GM21381 (cell line): Measurements from ENCODE around the gene NTM.

Experiments used
- ATAC-seq: cut with Tn5 transposase; IDR thresholded peaks from one replicate; pipeline ENCODE4 v1.9.1; 2021; ENCODE audit warnings: mild to moderate bottlenecking, moderate library complexity; ENCODE audit not compliant: unreplicated experiment

Gene NTM

DNA sequence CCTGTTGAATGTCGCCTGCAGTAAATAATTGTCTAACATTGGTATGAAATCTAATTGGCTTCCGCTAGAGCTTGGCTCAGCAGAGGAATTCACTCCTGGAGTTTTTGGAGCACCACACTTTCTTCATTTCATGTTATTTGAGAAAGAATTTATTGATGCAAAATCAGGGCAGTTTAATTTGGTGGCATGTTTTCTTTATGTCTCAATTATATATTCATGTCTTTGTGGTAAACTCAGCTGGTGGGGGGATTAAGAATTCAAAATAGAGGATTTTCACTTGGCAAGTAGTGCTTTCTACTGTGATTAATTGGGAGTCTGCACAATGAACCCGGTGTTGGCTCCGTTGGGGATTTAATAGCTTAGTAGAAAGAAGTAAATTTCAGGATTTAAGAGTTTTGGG lies 784.4 kb downstream of the NTM start:
- ATAC-seq: no peak

DNA sequence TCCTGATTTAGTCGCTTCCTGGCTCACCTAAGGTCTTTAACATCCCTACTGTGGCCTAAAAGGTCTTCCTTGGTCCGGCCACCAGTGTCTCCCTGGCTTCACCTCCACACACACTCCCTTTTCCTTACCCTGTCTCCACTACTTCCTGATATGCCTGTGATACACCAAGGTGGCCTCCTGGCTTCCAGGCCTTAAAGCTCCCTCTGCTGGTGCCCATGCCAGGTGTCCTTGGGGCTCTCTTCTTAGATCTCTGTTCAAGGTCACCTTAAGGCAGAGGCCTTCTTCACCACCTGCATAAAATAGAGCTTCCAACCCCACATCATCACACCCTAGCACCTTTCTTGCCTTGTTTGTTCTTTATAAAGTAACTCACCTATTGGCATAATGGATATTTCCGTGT lies 787.7 kb downstream of the NTM start:
- no peak for ATAC-seq

DNA sequence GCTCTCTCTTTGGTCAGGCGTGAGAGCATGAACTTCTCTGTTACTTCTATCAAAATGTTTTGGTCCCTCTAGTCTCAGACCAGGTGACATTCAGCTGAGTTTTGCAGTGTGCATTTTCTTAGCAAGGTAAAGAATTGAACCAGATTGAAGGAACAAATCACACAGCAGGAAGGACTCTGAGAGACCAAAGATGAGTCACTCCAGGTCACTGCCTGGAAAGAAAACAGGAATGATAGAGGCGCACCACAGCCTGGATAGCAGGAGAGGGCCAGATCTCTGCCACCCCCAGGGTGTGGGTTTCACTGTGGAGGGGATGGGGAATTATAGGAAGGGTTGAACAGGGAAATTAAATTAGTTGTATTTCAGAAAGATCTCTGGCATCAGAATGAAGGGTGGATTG lies 788.3 kb downstream of the NTM start:
- ATAC-seq: no peak

DNA sequence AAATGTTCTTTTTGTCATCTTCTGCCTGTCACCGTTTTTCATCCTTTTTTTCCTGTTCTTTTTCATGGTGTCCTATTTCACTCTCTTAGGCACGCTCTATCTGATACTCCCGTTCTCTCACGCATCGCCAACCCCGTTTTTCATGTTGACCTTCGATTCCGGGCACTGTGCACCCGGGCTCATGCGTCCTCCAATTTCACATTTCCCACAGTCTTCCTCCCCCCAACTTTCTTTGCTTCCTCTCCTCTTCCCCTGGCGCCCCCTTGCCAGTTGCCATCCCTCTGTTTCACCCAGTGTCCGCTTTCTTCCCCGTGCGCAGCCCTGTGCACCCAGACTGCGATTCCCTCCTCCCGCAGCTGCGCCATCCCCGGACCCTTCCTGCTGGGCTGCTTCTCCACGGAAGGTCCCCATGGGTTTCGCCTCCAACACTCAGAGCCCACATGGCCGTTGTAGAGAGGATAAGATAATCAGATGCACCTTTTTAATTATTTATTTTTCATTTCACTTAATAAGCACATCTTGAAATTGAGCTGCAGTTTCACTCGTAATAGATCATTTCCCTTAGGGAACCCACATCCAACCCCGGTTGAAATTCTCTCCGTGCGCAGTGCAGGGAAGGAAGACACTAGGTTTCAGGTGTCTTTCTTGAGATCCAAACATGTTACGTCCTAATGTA lies 791.1 kb downstream of the NTM start:
- ATAC-seq: no peak

DNA sequence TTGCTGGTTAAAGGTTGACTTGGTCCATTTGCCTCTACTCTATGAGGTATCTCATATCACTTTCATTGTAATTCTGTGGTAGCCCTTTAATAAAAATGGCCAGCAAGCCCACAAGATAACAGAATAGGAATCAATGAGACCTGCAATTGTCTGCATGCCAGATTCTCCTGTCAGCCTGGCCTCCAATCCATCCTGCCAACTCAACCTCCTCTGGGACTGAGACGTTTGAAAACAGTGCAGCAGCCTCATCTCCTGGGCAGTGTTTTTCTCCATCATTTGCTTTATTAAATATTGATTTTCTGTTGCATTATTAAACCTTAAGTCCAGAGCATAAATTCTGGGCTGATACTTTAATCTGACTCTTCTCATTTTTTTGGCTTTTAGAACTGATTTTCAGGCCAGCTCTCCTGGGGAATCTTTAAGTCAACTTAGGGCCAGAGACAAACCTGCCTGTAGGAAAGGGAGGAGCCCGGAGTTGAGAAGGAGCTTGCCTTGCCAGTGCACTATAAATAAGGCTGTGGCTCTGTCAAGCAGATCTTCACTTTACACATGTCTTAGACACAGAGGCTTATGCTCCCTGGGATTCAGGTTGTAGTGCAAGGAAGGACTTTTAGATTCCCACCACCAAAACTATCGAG lies 798.0 kb downstream of the NTM start:
- no peak for ATAC-seq

DNA sequence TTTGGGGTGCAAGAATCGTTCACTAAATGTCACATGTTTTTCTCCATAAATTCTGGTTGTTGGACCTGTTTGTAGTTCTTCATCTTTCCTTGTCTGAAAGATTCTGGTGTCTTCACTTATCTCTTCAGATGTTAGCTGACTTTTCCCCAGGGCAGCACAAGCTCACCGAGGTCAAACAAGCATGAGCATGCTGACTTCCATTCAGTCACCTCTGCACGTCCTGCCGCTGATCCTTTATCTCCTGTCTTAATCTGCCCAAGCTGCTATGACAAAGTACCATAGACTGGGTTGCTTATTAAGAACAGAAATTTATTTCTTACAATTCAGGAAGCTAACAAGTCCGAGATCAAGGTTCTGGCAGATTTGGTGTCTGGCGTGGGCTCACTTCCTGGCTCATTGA lies 800.6 kb downstream of the NTM start:
- ATAC-seq: no peak

DNA sequence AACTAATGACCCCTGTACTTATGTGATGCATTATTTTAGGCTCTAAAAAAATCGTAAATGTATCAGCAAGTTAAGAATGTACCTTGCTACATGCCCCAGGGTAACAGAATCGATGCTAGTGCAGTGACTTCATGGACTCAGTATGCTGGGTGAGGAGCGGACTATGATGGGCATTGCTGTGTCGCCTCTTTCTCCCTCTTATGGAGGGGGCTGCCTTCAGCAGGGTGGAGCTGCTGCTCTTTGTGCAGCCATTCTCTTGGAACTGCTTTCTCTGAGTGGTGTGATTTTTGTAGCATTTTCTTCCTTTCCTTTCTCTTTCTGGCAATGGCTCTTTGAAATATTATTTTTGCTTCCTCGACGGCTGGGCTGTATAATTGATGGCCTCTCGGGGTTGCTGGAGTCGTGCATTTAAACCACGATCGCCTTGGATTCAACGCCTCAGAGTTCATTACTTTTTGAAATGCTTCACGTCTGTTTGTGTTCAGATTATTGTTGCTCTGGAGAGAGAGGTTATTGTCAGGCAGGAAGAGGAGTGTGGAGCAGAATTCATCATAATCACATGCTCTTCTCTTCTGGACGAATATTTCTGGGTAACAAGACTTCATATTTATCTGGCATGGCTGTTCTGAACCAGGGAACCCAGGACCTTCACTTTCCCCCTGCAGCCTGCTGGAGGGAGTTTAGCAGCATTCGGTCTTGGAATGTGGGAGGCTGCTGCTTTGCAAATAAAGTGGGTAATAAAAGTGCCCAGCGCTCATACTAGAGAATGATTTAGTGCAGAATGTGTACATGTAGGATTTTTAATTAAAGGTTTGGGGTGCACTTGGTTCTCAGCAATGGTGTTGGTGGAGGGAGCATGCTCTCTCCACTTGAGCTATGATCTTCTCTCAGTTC lies 804.2 kb downstream of the NTM start:
- ATAC-seq: no peak

DNA sequence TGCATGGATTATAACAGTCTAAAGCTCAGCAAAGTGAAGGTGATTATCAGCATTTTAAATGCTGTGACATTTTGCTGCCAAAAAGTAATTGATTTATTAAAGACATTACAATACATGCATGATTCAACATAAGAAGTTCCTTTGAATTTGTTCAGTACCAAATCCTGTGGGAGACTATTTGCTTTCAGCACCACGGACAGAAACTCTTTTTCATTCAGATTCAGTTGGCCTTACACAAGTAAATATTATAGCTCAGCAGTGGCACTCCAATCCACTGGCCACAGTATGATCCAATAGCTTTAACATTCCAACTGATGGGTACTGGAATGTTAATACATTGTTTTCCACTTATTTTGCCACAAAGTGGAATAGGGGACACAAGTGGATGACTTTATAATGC lies 806.7 kb downstream of the NTM start:
- ATAC-seq: no peak

DNA sequence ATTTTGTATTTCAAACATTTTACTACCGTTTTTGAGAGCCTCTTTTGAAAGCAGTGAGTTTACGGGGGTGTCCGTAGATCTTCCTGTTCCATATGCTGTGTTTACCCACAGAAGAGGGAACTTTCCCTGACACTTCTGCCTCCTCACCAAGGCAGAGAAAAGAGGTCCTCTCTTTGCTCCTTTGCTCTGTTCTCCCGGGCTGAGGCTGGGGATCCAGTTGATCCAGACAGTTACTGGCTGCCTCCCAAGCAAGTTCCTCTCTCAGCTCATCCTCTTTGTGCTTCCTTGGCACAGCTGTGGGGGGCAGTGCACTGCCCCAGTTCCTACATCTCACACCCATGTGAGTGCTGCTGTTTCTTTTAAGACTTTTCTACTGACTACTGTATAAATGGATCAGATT lies 813.7 kb downstream of the NTM start:
- ATAC-seq: no peak

DNA sequence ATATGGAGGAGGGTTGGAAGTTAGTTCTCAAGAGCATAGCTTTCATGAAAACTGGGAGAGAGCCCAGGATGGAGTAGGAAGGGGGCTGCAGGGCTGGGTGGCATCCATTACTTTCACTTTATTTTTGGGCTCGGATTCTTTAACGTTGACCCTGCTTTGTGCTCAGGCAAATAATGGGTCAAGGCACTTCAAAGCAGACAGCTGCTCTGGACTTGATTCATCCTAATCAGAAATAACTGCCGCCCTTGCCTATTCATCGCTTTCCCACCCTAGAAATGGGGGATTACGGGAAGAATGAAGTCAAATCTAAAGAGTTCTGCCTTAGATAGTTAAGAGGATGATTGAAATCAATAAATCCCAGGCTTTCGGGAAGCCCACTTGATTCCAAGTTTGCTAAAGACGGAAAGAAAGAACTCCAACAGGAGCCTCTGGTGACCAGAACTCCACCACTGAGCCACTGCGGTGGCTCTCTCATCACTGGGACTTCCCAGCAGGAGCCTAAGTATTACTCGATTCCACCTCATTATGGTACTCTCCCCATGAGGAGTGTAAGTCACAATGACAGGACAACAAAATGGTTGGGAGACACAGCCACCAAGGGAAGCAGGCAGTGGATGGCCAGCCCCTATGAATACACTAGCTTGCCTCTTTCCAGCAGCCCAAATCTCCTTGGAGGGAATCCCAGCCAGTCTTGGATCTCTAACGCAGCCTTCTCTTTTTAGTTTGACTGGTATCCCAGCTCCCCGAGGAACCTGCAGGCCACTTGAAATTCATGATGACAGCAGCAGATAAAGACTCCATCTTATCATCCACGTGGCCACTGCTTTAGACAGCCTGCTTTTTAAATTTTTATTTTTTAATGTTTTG lies 815.5 kb downstream of the NTM start:
- ATAC-seq: no peak

DNA sequence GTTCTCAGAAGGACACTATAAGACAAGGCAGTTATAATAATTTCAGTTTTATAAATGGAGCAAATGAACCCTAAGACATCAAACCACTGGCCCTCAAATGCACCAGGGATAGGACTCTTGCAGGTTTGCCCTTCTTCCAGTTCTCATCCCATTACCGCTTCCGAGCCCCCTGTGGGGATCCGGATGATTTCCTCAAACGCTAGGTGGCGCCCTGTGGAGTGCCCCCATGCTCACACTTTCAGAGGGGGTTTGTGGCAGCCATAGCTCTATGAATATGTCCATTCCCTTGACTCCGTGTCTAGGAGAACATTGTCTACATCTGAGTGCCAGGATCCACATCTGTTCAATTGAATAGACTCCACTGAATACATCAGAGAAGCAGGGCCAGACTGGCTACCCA lies 816.3 kb downstream of the NTM start:
- ATAC-seq: no peak

DNA sequence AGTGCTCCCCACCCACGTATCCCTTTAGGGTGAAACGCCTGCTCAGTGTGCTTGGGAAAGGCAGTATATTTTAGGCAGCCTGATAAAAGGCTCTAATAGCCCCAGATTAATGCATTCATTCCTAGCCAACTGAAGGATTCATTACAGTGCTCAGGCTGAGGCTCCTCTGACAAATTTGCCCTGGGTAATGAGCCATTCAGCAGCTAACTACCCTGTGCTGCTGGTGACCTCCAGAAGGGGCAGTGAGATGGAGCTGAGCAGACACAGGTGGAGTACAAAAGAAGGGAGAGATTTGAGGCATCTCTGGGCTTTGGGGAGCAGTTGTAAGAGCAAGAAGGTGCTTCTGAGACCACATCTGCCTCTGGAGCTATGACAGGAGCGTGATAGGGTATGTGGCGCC lies 817.0 kb downstream of the NTM start:
- ATAC-seq: no peak

DNA sequence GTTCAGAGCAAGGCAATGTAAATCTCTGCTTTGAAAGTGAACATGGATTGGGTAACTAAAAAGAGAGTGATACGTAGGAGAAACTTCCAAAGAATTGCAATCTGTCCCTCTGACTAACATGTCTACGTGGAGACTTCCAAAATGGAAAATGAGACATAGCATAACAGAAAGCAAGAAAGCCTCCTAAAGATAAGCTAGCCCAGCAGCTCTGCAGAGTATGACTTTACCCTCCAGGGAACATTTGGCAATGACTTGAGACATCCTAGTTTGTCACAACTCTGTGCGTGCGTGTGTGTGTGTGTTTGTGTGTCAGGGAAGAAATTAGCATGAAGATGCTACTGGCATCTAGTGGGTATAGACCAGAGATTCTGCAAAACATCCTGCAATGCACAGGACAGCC lies 817.4 kb downstream of the NTM start:
- ATAC-seq: no peak

DNA sequence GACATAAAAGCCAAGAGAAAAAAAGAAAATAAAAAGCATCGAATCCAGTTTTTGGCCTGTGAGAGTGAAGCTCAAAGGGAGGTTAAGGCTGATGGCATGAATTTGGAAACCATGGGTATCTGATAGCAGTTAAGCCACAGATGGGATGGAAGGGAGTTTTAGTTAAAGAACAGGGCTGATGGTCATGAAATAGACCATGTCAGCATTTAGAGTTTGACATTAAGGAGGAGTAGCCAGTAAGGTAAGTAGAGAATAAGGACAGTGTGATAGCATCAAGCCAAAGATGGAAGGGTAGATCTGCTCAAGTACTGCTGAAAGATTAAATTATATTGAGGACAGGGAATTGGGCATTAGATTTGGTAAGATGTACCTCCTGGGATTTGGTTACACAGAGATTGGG lies 826.5 kb downstream of the NTM start:
- ATAC-seq: no peak

DNA sequence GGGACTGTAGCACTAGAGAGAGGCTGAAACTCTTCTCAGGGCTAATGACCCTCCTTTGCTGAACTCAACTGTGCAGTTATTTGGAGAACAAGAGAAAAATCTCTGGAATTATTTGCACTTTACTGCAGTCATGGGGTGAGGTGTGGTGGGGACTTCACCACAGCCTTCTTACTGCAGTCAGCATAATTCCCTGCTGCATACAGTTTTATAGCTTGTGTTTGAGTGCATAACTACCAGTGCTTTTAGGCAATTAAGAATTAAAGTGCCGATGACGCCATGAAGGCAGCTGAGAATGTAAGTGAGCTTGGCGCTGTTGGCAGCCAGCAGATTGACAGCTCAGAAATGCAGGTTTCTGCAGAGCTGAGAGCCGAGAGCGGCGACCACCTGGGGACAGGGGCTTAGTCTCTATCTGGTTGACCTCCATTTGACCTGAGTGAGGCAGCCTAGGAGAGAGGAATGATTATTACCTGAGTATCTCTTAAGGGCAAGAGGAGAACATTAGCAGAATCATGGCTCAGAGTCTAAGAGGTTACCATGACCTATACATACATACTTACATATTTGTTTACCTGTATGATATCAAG lies 830.0 kb downstream of the NTM start:
- no peak for ATAC-seq

DNA sequence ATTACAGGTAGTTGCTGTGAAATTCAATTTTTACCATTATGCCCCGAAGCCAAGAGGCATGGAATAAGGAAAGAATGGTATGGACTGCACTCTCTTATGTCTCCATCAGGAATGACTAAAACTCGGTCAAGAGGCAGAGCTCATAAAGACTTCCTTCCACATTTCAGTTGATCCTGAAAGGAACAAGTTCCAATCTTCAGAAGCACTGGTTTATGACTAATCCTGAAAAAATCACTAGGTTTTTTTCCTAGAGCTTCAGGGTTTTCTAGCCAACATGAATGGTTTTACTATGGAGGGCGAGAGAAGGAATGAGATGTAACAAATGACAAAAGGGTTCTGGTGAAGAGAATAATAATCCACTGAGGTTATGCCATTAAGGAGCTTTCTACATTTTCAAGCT lies 832.2 kb downstream of the NTM start:
- no peak for ATAC-seq

DNA sequence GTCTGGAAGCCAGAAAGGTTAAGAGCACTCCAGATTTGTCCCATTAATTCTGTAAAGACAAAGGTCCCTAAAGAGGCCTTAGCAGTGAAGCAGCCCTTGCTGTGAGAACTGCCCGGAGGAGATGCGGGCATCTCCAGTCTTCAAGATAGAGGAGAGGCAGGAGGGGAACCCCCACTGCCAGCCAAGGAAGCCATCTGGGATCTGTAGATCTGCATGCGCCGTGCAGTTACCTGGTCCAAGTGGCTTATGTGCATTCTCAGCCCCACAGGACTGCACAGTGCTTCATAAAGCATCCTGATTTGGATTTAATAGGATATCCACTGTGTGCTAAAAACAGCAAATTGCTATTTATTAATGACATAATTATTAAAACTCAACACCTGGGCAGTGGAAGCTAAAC lies 834.6 kb downstream of the NTM start:
- no peak for ATAC-seq

DNA sequence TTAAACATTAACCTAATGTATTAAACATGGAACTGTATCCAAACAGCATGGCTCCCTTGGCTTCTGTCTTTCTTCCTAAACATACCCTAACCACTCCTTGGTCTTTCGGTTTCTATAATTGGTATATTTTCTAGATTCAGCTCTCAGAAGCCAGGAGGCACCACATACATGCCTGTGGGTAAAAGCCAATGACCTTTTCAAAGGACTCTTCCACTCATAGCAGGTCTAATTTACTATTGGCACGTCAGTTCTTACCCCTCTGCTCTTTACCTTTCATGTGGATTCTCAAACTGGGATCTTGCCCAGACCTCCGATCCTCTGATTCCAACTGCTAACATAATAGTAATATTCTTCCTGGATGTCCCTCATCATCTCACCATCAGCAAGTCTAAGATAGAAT lies 835.1 kb downstream of the NTM start:
- ATAC-seq: no peak

DNA sequence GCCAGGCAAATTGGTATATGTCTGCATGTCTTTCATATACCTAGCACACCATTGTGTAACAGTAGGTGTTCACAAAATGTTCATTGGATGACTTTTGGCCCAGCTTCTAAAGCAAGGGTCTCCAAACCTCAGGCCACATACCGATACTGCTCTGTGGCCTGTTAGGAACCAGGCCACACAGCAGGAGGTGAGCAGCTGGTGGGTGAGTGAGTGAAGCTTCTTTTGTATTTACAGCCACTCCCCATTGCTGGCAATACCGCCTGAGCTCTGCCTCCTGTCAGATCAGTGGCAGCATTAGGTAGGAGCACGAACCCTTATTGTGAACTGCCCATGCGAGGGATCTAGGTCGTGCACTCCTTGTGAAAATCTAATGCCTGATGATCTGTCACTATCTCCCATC lies 836.6 kb downstream of the NTM start:
- no peak for ATAC-seq

DNA sequence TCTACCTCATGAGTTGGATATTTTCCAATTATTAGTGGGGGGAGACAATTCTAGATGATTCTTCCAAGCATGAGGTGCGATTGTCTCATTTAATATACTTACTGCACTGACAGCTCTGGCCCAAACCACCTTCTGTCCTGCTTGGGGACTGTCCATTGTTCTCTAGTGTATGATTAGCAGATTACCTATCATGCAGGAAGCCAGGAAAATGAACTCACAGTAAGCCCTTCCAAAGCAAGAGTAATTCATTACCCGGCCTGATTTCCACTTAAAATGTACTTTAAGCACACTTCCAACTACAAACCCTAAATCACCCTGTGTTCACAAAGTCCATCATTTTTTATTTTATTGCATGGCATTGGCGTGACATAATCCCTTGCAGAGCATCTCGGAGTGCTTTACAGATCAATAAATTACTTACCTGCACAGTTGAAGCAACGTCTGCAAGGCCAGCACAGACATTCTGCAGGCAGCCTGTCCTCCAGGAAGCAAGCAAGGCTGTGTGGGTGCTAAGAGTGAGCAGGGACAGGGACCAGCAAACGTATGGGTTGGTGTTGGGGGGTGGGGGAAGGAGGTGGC lies 838.2 kb downstream of the NTM start:
- ATAC-seq: no peak
